GM12878 (cell line): ENCODE data around the gene LYZL2.

ENCODE experiments used
- CTCF ChIP-seq, 3 experiments: IDR thresholded peaks in 2 of 3; conservative IDR thresholded peaks in 1 of 3; 2 replicates each; pipeline ENCODE4 v1.5.1; 2011; ENCODE audit warnings: low read depth in 3 of 3, low read length in 3 of 3, mild to moderate bottlenecking in 3 of 3, control low read depth in 2 of 3, moderate library complexity in 2 of 3, inconsistent platforms in 1 of 3, mixed read lengths in 1 of 3; ENCODE audit not compliant: control insufficient read depth in 2 of 3, insufficient read depth in 1 of 3; ENCODE audit errors: extremely low read depth in 1 of 3
- HCFC1 ChIP-seq: fragments of 150-350 bp; IDR thresholded peaks from 2 replicates; pipeline ENCODE4 v1.6.1; 2014; ENCODE audit warnings: low read length
- POLR2A ChIP-seq: IDR thresholded peaks from 2 replicates; pipeline ENCODE4 v1.6.1; 2011; ENCODE audit warnings: low read depth, mild to moderate bottlenecking, low read length
- SKIL ChIP-seq: fragments of 450-650 bp; IDR thresholded peaks from 2 replicates; pipeline ENCODE4 v1.6.1; 2017; ENCODE audit warnings: mild to moderate bottlenecking, low read depth, inconsistent platforms; ENCODE audit not compliant: poor library complexity, severe bottlenecking
- SMAD1 ChIP-seq: fragments of 450-650 bp; IDR thresholded peaks from 2 replicates; pipeline ENCODE4 v1.6.1; 2018; ENCODE audit warnings: mild to moderate bottlenecking, low read depth; ENCODE audit not compliant: partially characterized antibody
- SP1 ChIP-seq: IDR thresholded peaks from one replicate; pipeline ENCODE4 v1.6.1; 2011; ENCODE audit warnings: low read depth, low read length
- ZNF274 ChIP-seq: IDR thresholded peaks from one replicate; pipeline ENCODE4 v1.8.0; 2011; ENCODE audit not compliant: insufficient read length, insufficient read depth

- TF ChIP-seq POLR2A (no peak), SP1 (no peak), HCFC1 (no peak), SMAD1 (no peak), SKIL (no peak), CTCF (IDR thresholded peaks at IDR 0.05 in 2 of 3, conservative IDR thresholded peaks at IDR 0.05 in 1 of 3; ENCODE audit: control insufficient read depth in 2 of 3, extremely low read depth in 1 of 3, insufficient read depth in 1 of 3, low read depth in 3 of 3, low read length in 3 of 3) (no peak), ZNF274 (no peak)
These were observed 15.8 kb upstream of the LYZL2 start for GRCh38 chr10:30645340-30645827.
